Astrocyte (in vitro differentiated cells and primary cell): ENCODE data around the gene PRDM8. TPM values are rescaled to one million over a fixed set of nuclear protein-coding genes. Genes with fewer than 3 reads are reported as not detected.
A peak's percentile ranks its signal among the peaks of the same experiment; 100 is the strongest.

ENCODE experiments used
- DNase-seq: peaks from one replicate; pipeline ENCODE4 v3.0.0-alpha.2; 2010; ENCODE audit warnings: low read depth
- FAIRE-seq: peaks from 2 replicates; lab custom pipeline; 2011; peaks lifted over from hg19 to GRCh38; lab: Jason Lieb, UNC
- H2AFZ ChIP-seq: 2 replicates; pipeline ENCODE4 v1.6.0; 2012; ENCODE audit warnings: low read depth, low read length, inconsistent platforms
- H3K27ac ChIP-seq: 2 replicates; pipeline ENCODE4 v1.5.1; 2011; ENCODE audit warnings: low read depth, low read length, inconsistent platforms
- H3K27me3 ChIP-seq: 2 replicates; pipeline ENCODE4 v1.6.0; 2011; ENCODE audit warnings: low read length, inconsistent platforms; ENCODE audit not compliant: insufficient read depth
- H3K36me3 ChIP-seq: 2 replicates; pipeline ENCODE4 v1.5.1; 2011; ENCODE audit warnings: low read length, inconsistent platforms; ENCODE audit not compliant: insufficient read depth
- H3K4me1 ChIP-seq: 2 replicates; pipeline ENCODE4 v1.5.1; 2011; ENCODE audit warnings: low read length, inconsistent platforms; ENCODE audit not compliant: insufficient read depth
- H3K4me2 ChIP-seq: 2 replicates; pipeline ENCODE4 v1.6.0; 2012; ENCODE audit warnings: low read length, inconsistent platforms
- H3K4me3 ChIP-seq: 2 replicates; pipeline ENCODE4 v1.5.1; 2011; ENCODE audit warnings: low read depth, mild to moderate bottlenecking, low read length, inconsistent platforms; ENCODE audit not compliant: insufficient read depth
- H3K79me2 ChIP-seq: 2 replicates; pipeline ENCODE4 v1.6.0; 2012; ENCODE audit warnings: mild to moderate bottlenecking, low read length, inconsistent platforms; ENCODE audit not compliant: insufficient read depth
- H3K9ac ChIP-seq: 2 replicates; pipeline ENCODE4 v1.6.0; 2012; ENCODE audit warnings: mild to moderate bottlenecking, low read length, inconsistent platforms
- H3K9me3 ChIP-seq: 2 replicates; pipeline ENCODE4 v1.5.1; 2012; ENCODE audit warnings: low read depth, mild to moderate bottlenecking, low read length, inconsistent platforms; ENCODE audit not compliant: insufficient read depth
- H4K20me1 ChIP-seq: 2 replicates; pipeline ENCODE4 v1.6.0; 2012; ENCODE audit warnings: low read length, inconsistent platforms; ENCODE audit not compliant: insufficient read depth
- H3K27ac Mint-ChIP-seq: one replicate; pipeline ENCODE4 v1.8.0; 2021; ENCODE audit warnings: mild to moderate bottlenecking, mixed read lengths; ENCODE audit not compliant: unreplicated experiment
- H3K27me3 Mint-ChIP-seq: one replicate; pipeline ENCODE4 v1.8.0; 2021; ENCODE audit warnings: low read depth, mixed read lengths; ENCODE audit not compliant: unreplicated experiment
- H3K36me3 Mint-ChIP-seq: one replicate; pipeline ENCODE4 v1.8.0; 2021; ENCODE audit warnings: low read depth, mixed read lengths; ENCODE audit not compliant: unreplicated experiment
- H3K4me1 Mint-ChIP-seq: one replicate; pipeline ENCODE4 v1.8.0; 2021; ENCODE audit warnings: low read depth, mixed read lengths; ENCODE audit not compliant: unreplicated experiment
- H3K4me3 Mint-ChIP-seq: one replicate; pipeline ENCODE4 v1.8.0; 2021; ENCODE audit warnings: mild to moderate bottlenecking, moderate library complexity, mixed read lengths; ENCODE audit not compliant: unreplicated experiment
- H3K9me3 Mint-ChIP-seq: one replicate; pipeline ENCODE4 v1.8.0; 2021; ENCODE audit warnings: mild to moderate bottlenecking, mixed read lengths; ENCODE audit not compliant: unreplicated experiment
- CTCF ChIP-seq: IDR thresholded peaks from 2 replicates; pipeline ENCODE4 v1.5.1; 2011; ENCODE audit warnings: low read depth, mild to moderate bottlenecking, inconsistent platforms, low read length, moderate library complexity; ENCODE audit not compliant: insufficient read depth
- EZH2 ChIP-seq: IDR thresholded peaks from 2 replicates; pipeline ENCODE4 v1.6.1; 2012; ENCODE audit warnings: mild to moderate bottlenecking, low read length, inconsistent platforms; ENCODE audit not compliant: insufficient read depth
- total RNA-seq: library from RNA; stranded (reverse); gene quantifications from 2 replicates; pipeline ENCODE4 v1.2.1, GENCODE V29; 2021

Gene PRDM8
- total RNA-seq, 1 donor from 2014 or later = 0.25 TPM

GRCh38 chr4:80201252-80202151, 4.2 kb downstream of the PRDM8 start:
- Mint-ChIP-seq H3K4me3 (peak overlapping the region; percentile 69), H3K27me3 (peaks cover 80% of the 10 kb centered on the region), H3K36me3 (peaks cover 5% of the 10 kb centered on the region), H3K4me1 (no peaks in the 10 kb centered on the region), H3K9me3 (peaks cover 3% of the 10 kb centered on the region), H3K27ac (peak overlapping the region; percentile 66)
- FAIRE-seq = peak; percentile 20
- Histone ChIP-seq H3K4me3 (peak overlapping the region; percentile 68), H3K4me1 (peaks cover 13% of the 10 kb centered on the region), H3K27ac (no peak overlapping the region), H3K79me2 (no peaks in the 10 kb centered on the region), H4K20me1 (no peaks in the 10 kb centered on the region), H3K36me3 (no peaks in the 10 kb centered on the region), H3K4me2 (peak overlapping the region; percentile 84), H2AFZ (peak overlapping the region; percentile 82), H3K27me3 (peaks cover 28% of the 10 kb centered on the region), H3K9ac (peak overlapping the region; percentile 71), H3K9me3 (no peaks in the 10 kb centered on the region)
- DNase-seq = peak; percentile 76
- TF ChIP-seq CTCF (no peak), EZH2 (no peak)

DNA sequence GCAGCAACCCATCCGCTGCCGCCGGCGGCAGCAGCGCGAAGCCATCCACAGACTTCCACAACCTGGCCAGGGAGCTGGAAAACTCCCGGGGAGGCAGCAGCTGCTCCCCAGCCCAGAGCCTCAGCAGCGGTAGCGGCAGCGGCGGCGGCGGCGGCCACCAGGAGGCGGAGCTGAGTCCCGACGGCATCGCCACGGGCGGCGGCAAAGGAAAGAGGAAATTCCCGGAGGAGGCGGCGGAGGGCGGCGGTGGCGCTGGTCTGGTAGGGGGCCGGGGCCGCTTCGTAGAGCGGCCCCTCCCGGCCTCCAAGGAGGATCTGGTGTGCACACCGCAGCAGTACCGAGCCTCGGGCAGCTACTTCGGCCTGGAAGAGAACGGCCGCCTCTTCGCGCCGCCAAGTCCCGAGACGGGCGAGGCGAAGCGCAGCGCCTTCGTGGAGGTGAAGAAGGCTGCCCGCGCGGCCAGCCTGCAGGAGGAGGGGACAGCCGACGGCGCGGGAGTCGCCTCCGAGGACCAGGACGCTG, 4.9 kb downstream of the PRDM8 start:
- no peaks in the 10 kb centered on the region for H3K36me3 ChIP-seq
- peaks cover 26% of the 10 kb centered on the region for H3K27me3 ChIP-seq
- TF ChIP-seq CTCF (peak; percentile 27), EZH2 (no peak)
- H3K9me3 Mint-ChIP-seq = peaks cover 3% of the 10 kb centered on the region
- H3K4me3 ChIP-seq = peak overlapping the region; percentile 68
- H3K4me1 ChIP-seq = peaks cover 10% of the 10 kb centered on the region
- H3K4me2 ChIP-seq = peak overlapping the region; percentile 84
- H3K79me2 ChIP-seq = no peaks in the 10 kb centered on the region
- H3K9ac ChIP-seq = peak overlapping the region; percentile 71
- H3K27me3 Mint-ChIP-seq = peaks cover 80% of the 10 kb centered on the region
- H3K9me3 ChIP-seq = no peaks in the 10 kb centered on the region
- peak overlapping the region; percentile 82 for H2AFZ ChIP-seq
- no peak for FAIRE-seq
- peak; percentile 58 for DNase-seq
- peaks cover 5% of the 10 kb centered on the region for H3K36me3 Mint-ChIP-seq
- H3K27ac ChIP-seq = peak overlapping the region; percentile 57
- H3K4me1 Mint-ChIP-seq = no peaks in the 10 kb centered on the region
- no peaks in the 10 kb centered on the region for H4K20me1 ChIP-seq
- peak overlapping the region; percentile 54 for H3K4me3 Mint-ChIP-seq
- H3K27ac Mint-ChIP-seq = no peak overlapping the region
